ENCODE measurements around the gene ERN2.
A peak's percentile ranks its signal among the peaks of the same experiment; 100 is the strongest.

ERN2 gene

DNA sequence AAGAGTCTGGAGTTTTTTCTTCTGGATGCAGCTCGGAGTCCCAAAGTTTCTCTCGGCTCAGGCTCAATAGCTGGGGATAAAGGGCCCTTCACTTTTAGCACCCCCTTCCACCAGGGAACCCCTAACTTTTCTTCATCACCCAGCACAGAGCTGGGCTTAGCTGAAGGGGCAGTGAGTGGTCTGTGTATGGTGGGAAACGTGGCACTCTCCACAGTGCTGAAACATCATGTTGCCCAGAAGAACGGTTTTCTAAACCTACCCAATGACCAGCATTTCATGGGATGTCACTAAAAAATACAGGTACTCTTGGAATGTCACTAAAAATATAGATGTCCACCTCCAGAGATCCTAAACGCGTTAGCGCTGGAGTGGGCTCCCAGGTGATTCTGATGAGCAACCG is 12.0 kb downstream of the ERN2 start:
- TF ChIP-seq EZH2phosphoT487 (IDR thresholded peaks at IDR 0.05; ENCODE audit: borderline replicate concordance), result no peak
- no peak for TF ChIP-seq CTCF (conservative IDR thresholded peaks at IDR 0.05; ENCODE audit: low read length)
- Histone ChIP-seq H3K4me3 (ENCODE audit: low read length, poor library complexity, severe bottlenecking) (no peak overlapping the region), H3K79me2 (ENCODE audit: insufficient read depth, low read length) (no peaks in the 10 kb centered on the region), H3K4me2 (ENCODE audit: low read depth, low read length, poor library complexity, severe bottlenecking) (no peak overlapping the region), H3K4me1 (ENCODE audit: insufficient read depth, low read length, poor library complexity, severe bottlenecking) (no peaks in the 10 kb centered on the region), H3K9ac (ENCODE audit: low read depth, low read length, poor library complexity, severe bottlenecking) (no peak overlapping the region), H2AFZ (ENCODE audit: low read length) (no peak overlapping the region), H3K9me2 (replicated peaks; ENCODE audit: low read depth, low read length) (no peaks in the 10 kb centered on the region), H4K20me1 (ENCODE audit: insufficient read depth, low read length, poor library complexity, severe bottlenecking) (no peaks in the 10 kb centered on the region), H3F3A (ENCODE audit: low read depth) (no peaks in the 10 kb centered on the region), H3K36me3 (ENCODE audit: insufficient read depth, low read length) (no peaks in the 10 kb centered on the region), H3K9me3 (ENCODE audit: insufficient read depth, low read depth, low read length) (no peaks in the 10 kb centered on the region), H3K27me3 (ENCODE audit: insufficient read depth, low read length, poor library complexity, severe bottlenecking) (no peaks in the 10 kb centered on the region)

DNA sequence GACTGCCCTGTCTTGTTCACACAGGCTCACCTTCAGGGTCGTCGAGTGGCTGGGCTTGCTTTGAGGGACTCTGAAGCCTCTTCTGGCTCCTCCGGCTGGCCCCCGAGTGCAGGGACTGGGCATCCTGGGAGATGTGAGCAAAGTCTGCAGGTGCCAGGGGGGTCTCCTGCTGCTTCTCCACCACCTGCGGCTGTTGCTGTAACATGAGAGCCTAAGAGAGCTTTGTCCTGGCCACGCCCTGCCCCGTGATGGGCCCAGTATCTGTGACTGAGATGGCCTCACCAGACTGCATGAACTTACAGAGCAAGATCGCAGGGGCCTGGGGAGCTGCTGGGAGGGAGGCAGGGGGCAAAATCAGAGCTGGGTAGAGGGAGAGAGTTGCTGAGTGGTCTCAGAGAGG is 12.5 kb downstream of the ERN2 start:
- no peaks in the 10 kb centered on the region for H3K27me3 ChIP-seq (ENCODE audit: insufficient read depth, low read length, poor library complexity, severe bottlenecking)
- no peak overlapping the region for H3K4me2 ChIP-seq (ENCODE audit: low read depth, low read length, poor library complexity, severe bottlenecking)
- no peaks in the 10 kb centered on the region for H3K4me1 ChIP-seq (ENCODE audit: insufficient read depth, low read length, poor library complexity, severe bottlenecking)
- no peaks in the 10 kb centered on the region for H4K20me1 ChIP-seq (ENCODE audit: insufficient read depth, low read length, poor library complexity, severe bottlenecking)
- H3F3A ChIP-seq (ENCODE audit: low read depth), result no peaks in the 10 kb centered on the region
- H3K4me3 ChIP-seq (ENCODE audit: low read length, poor library complexity, severe bottlenecking), result no peak overlapping the region
- peak overlapping the region; percentile 30; the same call in 1 of the 2 replicates for H2AFZ ChIP-seq (ENCODE audit: low read length)
- H3K9me3 ChIP-seq (ENCODE audit: insufficient read depth, low read depth, low read length), result no peaks in the 10 kb centered on the region
- H3K36me3 ChIP-seq (ENCODE audit: insufficient read depth, low read length), result no peaks in the 10 kb centered on the region
- no peaks in the 10 kb centered on the region for H3K9me2 ChIP-seq (replicated peaks; ENCODE audit: low read depth, low read length)
- TF ChIP-seq CTCF (conservative IDR thresholded peaks at IDR 0.05; ENCODE audit: low read length) (no peak), EZH2phosphoT487 (IDR thresholded peaks at IDR 0.05; ENCODE audit: borderline replicate concordance) (no peak)
- no peaks in the 10 kb centered on the region for H3K79me2 ChIP-seq (ENCODE audit: insufficient read depth, low read length)
- H3K9ac ChIP-seq (ENCODE audit: low read depth, low read length, poor library complexity, severe bottlenecking), result no peak overlapping the region

GRCh38 chr16:23700093-23700492 is 12.9 kb downstream of the ERN2 start:
- TF ChIP-seq EZH2phosphoT487 (IDR thresholded peaks at IDR 0.05; ENCODE audit: borderline replicate concordance) (no peak), CTCF (conservative IDR thresholded peaks at IDR 0.05; ENCODE audit: low read length) (no peak)
- H3K79me2 ChIP-seq (ENCODE audit: insufficient read depth, low read length), result no peaks in the 10 kb centered on the region
- H3K4me1 ChIP-seq (ENCODE audit: insufficient read depth, low read length, poor library complexity, severe bottlenecking), result no peaks in the 10 kb centered on the region
- H3K4me2 ChIP-seq (ENCODE audit: low read depth, low read length, poor library complexity, severe bottlenecking), result no peak overlapping the region
- H3K27me3 ChIP-seq (ENCODE audit: insufficient read depth, low read length, poor library complexity, severe bottlenecking), result no peaks in the 10 kb centered on the region
- no peaks in the 10 kb centered on the region for H4K20me1 ChIP-seq (ENCODE audit: insufficient read depth, low read length, poor library complexity, severe bottlenecking)
- no peak overlapping the region for H3K9ac ChIP-seq (ENCODE audit: low read depth, low read length, poor library complexity, severe bottlenecking)
- H3K4me3 ChIP-seq (ENCODE audit: low read length, poor library complexity, severe bottlenecking), result no peak overlapping the region
- no peaks in the 10 kb centered on the region for H3K9me3 ChIP-seq (ENCODE audit: insufficient read depth, low read depth, low read length)
- no peaks in the 10 kb centered on the region for H3K9me2 ChIP-seq (replicated peaks; ENCODE audit: low read depth, low read length)
- H3K36me3 ChIP-seq (ENCODE audit: insufficient read depth, low read length), result no peaks in the 10 kb centered on the region
- H2AFZ ChIP-seq (ENCODE audit: low read length), result peak overlapping the region; percentile 30; the same call in 1 of the 2 replicates
- no peaks in the 10 kb centered on the region for H3F3A ChIP-seq (ENCODE audit: low read depth)

All from Loucy (cell line).